SH-SY5Y (cell line): ENCODE results near the gene PDCD2L.

Experiments used
- GATA2 ChIP-seq: IDR thresholded peaks from 2 replicates; pipeline ENCODE4 v1.6.1; 2011; ENCODE audit warnings: mild to moderate bottlenecking, low read depth, low read length
- GATA3 ChIP-seq: IDR thresholded peaks from 2 replicates; pipeline ENCODE4 v1.6.1; 2011; ENCODE audit warnings: low read depth, mild to moderate bottlenecking, low read length, moderate library complexity

- TF ChIP-seq GATA2 = no peak
- TF ChIP-seq GATA3 = no peak
Observed at GRCh38 chr19:34362679-34363069, 41.5 kb upstream of the PDCD2L start.
